ENCODE data around the gene FGD3. TPM values are rescaled to one million over a fixed set of nuclear protein-coding genes. Genes with fewer than 3 reads are reported as not detected.
A peak's percentile ranks its signal among the peaks of the same experiment; 100 is the strongest.

FGD3 gene
- total RNA-seq, 3 donors from 2014 or later = 10.2 to 18.0 (median 10.4) TPM

GRCh38 chr9:92977279-92977678, 30.0 kb downstream of the FGD3 start:
- Histone ChIP-seq H3K27me3 (no peaks in the 10 kb centered on the region), H3K36me3 (no peaks in the 10 kb centered on the region), H3K27ac (no peak overlapping the region), H3K9me3 (no peaks in the 10 kb centered on the region), H3K4me1 (no peaks in the 10 kb centered on the region), H3K4me3 (no peak overlapping the region)
- DNase-seq (ENCODE audit: low spot score in 2 of 2) = peak in 1 of 2 donors; percentile 16
- intact Hi-C loops (cut with DNase I; ENCODE audit: low total_unique reads) = no loop called here
- TF ChIP-seq, protein P1, sequence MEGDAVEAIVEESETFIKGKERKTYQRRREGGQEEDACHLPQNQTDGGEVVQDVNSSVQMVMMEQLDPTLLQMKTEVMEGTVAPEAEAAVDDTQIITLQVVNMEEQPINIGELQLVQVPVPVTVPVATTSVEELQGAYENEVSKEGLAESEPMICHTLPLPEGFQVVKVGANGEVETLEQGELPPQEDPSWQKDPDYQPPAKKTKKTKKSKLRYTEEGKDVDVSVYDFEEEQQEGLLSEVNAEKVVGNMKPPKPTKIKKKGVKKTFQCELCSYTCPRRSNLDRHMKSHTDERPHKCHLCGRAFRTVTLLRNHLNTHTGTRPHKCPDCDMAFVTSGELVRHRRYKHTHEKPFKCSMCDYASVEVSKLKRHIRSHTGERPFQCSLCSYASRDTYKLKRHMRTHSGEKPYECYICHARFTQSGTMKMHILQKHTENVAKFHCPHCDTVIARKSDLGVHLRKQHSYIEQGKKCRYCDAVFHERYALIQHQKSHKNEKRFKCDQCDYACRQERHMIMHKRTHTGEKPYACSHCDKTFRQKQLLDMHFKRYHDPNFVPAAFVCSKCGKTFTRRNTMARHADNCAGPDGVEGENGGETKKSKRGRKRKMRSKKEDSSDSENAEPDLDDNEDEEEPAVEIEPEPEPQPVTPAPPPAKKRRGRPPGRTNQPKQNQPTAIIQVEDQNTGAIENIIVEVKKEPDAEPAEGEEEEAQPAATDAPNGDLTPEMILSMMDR (IDR thresholded peaks at IDR 0.05) = no peak
- no peak for TF ChIP-seq POLR2AphosphoS5 (IDR thresholded peaks at IDR 0.05)
- no peak for TF ChIP-seq POLR2A (IDR thresholded peaks at IDR 0.05)

DNA sequence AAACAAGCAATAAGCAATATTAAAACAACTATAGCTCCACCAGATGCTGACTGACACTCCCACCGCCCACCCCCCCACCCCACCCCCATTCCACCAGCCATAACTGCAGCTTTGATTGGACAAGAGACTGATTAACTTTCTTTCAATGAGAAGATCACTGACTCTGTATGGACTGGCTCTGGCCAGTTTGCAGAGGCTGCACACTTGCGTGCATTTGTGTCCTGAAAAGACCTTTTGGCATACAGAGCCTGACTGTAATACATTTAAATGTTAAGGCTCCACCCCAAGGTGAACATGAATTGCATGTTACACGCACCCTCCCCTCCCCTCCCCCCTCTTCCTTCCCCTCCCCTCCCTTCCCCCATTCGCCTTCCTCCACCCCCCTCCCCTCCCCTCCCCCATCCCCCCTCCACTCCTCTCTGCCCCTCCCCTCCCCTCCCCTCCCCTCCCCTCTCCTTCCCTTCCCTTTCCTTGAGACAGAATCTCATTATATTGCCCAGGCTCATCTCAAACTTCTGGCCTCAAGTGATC, 31.1 kb downstream of the FGD3 start:
- Histone ChIP-seq H3K36me3 (no peaks in the 10 kb centered on the region), H3K27ac (no peak overlapping the region), H3K4me3 (no peak overlapping the region), H3K27me3 (no peaks in the 10 kb centered on the region), H3K4me1 (no peaks in the 10 kb centered on the region), H3K9me3 (peaks cover 0 to 2% of the 10 kb centered on the region in 2 donors)
- intact Hi-C loops (cut with DNase I; ENCODE audit: low total_unique reads) = no loop called here
- DNase-seq (ENCODE audit: low spot score in 2 of 2) = peak in 1 of 2 donors; percentile 6
- TF ChIP-seq POLR2A (IDR thresholded peaks at IDR 0.05) (no peak), POLR2AphosphoS5 (IDR thresholded peaks at IDR 0.05) (no peak)
- TF ChIP-seq, protein P1 (IDR thresholded peaks at IDR 0.05) = no peak

DNA sequence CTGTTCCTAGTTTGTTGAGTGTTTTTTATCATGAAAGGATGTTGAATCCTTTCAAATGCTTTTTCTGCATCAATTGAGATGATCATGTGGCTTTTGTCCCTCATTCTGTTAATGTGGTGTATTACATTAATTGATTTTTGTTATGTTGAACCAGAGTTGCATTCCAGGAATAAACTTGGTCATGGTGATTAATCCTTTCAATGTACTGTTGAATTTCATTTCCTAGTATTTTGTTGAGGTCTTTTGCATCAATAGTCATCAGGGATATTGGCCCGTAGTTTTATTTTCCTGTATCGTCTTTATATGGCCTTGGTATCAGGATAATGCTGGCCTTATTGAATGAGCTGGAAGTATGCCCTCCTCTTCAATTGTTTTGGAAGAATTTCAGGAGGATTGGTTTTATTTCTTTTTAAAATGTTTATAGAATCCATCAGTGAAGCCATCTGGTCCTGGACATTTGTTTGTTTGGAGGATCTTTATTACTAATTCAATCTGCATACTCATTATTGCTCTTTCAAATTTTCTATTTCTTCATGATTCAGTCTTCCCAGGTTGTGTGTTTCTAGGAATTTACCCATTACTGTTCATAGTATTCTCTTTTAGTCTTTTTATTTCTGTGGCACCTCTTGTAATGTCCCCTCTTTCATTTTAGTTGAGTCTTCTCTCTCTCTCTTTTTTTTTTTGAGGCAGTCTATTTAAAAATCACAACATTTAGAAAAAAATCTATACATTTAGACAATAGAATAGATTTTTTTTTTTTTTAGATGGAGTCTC, 32.1 kb downstream of the FGD3 start:
- H3K4me3 ChIP-seq = no peak overlapping the region
- H3K36me3 ChIP-seq = no peaks in the 10 kb centered on the region
- peaks cover 0 to 13% of the 10 kb centered on the region in 2 donors for H3K9me3 ChIP-seq
- TF ChIP-seq POLR2AphosphoS5 (IDR thresholded peaks at IDR 0.05) (no peak), POLR2A (IDR thresholded peaks at IDR 0.05) (no peak)
- TF ChIP-seq, protein P1 (IDR thresholded peaks at IDR 0.05) = no peak
- no peak overlapping the region for H3K27ac ChIP-seq
- no peaks in the 10 kb centered on the region for H3K27me3 ChIP-seq
- no peaks in the 10 kb centered on the region for H3K4me1 ChIP-seq
- intact Hi-C loops (cut with DNase I; ENCODE audit: low total_unique reads) = no loop called here
- DNase-seq (ENCODE audit: low spot score in 2 of 2) = no peak

- TF ChIP-seq, protein P1 (IDR thresholded peaks at IDR 0.05) = no peak
- TF ChIP-seq POLR2A (IDR thresholded peaks at IDR 0.05) (no peak), POLR2AphosphoS5 (IDR thresholded peaks at IDR 0.05) (no peak)
- no peak for DNase-seq (ENCODE audit: low spot score in 2 of 2)
- Histone ChIP-seq H3K27me3 (no peaks in the 10 kb centered on the region), H3K9me3 (peaks cover 0 to 14% of the 10 kb centered on the region in 2 donors), H3K4me3 (no peak overlapping the region), H3K4me1 (no peaks in the 10 kb centered on the region), H3K36me3 (no peaks in the 10 kb centered on the region), H3K27ac (no peak overlapping the region)
- intact Hi-C loops (cut with DNase I; ENCODE audit: low total_unique reads) = no loop called here
Measured at GRCh38 chr9:92980085-92980745, 32.9 kb downstream of the FGD3 start.

DNA sequence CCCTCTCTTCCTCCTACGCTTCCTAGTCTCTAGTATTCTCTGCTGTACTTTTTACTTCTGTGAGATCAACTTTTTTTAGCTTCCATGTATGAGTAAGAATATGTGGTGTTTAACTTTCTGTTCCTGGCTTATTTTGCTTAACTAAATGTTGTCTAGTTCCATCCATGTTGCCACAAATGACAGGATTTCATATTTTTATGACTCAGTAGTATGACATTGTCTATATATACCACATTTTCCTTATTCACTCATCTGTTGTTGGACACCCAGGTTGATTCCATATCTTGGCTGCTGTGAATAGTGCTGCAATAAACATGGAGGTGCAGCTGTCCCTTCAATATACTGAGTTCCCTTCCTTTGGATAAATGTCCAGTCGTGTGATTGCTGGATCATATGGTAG, 34.8 kb downstream of the FGD3 start:
- intact Hi-C loops (cut with DNase I; ENCODE audit: low total_unique reads) = no loop called here
- peaks cover 0 to 14% of the 10 kb centered on the region in 2 donors for H3K9me3 ChIP-seq
- no peaks in the 10 kb centered on the region for H3K4me1 ChIP-seq
- TF ChIP-seq, protein P1 (IDR thresholded peaks at IDR 0.05) = no peak
- TF ChIP-seq POLR2AphosphoS5 (IDR thresholded peaks at IDR 0.05) = no peak
- no peak for TF ChIP-seq POLR2A (IDR thresholded peaks at IDR 0.05)
- no peaks in the 10 kb centered on the region for H3K27me3 ChIP-seq
- H3K27ac ChIP-seq = no peak overlapping the region
- H3K36me3 ChIP-seq = no peaks in the 10 kb centered on the region
- DNase-seq (ENCODE audit: low spot score in 2 of 2) = no peak
- H3K4me3 ChIP-seq = no peak overlapping the region
